ENCODE measurements around the gene SLC38A9.

DNA sequence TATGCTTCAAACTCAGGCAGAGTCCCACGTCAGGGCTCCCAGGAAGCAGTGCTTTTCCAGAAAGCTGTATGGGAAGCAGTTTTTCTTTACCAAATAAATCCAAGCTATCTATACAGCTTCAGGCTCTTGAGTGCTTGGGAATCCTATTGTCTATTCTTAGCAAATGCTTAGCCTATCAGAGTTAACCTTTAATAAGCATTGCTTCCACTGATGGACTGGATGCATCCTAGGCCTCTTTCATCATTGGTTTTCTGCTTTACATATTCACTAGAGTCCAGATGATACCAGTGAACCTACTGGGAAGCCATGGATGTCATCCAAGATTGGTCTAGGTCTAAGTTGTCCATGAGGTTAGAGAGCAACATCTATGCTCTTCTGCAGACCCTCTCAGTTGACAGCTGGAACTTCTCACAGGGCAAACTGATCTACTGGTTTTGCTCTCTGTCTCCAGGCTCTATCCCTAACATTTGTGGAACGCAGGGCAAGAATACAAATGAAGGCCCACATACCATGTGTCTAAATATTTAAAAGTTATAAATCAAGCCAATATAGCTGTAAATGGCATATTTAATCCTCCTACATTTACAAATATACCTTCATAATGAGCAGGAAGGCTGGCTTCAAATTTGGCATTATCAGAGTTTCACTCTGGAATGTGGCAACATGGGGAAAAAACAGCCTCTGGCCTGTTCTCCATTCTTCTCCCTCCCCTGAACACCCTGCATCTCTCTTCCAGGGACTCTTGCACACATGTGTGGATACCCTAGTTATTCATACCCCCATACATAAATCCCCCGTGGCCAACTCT lies 127.5 kb downstream of the SLC38A9 start:
- no peak for TF ChIP-seq ZNF274 (IDR thresholded peaks at IDR 0.05; ENCODE audit: low read depth, low read length)
- TF ChIP-seq SUZ12 (IDR thresholded peaks at IDR 0.05; ENCODE audit: extremely low read depth, insufficient read depth, insufficient read length), result no peak
- no peak for TF ChIP-seq YY1 (IDR thresholded peaks at IDR 0.05; ENCODE audit: insufficient read depth, insufficient read length)

Data from NT2/D1 (cell line).